HepG2 (cell line): Measurements from ENCODE around the gene USP19. TPM values are rescaled to one million over a fixed set of nuclear protein-coding genes. Genes with fewer than 3 reads are reported as not detected.

Source experiments
- ATAC-seq: fragments of 200-7000 bp; cut with Tn5 transposase; 3 replicates; pipeline ENCODE4 v1.9.1; 2020; ENCODE audit warnings: mild to moderate bottlenecking, moderate library complexity
- BruUV-seq: library from RNA; stranded (reverse); fragments of 400-500 nt; replicated peaks from 2 replicates; lab custom pipeline; 2021; lab: Mats Ljungman, UMichigan
- CTCF ChIA-PET: fragments of 300-600 bp; formaldehyde crosslinking; extraction: SDS; loops from one replicate; lab custom pipeline; 2021; ENCODE audit warnings: low total read pairs, inconsistent platforms, low intra/inter-chr PET ratio; lab: Yijun Ruan, JAX
- POLR2A ChIA-PET: fragments of 350-600 bp; sonication (Branson Sonifier 250); formaldehyde crosslinking; loops from one replicate; lab custom pipeline; 2020; ENCODE audit warnings: antibody characterized with exemption, inconsistent platforms; lab: Yijun Ruan, JAX
- DNase-seq: peaks from one replicate; pipeline ENCODE4 v3.0.0-alpha.2; 2015; ENCODE audit warnings: low spot score
- FAIRE-seq: peaks from 3 replicates; lab custom pipeline; 2011; peaks lifted over from hg19 to GRCh38; lab: Jason Lieb, UNC
- H2AFZ ChIP-seq: one replicate; pipeline ENCODE4 v1.6.1; 2011; ENCODE audit warnings: low read length, inconsistent platforms
- H3K27ac ChIP-seq: fragments of 300-600 bp; 3 replicates; pipeline ENCODE4 v1.8.0; 2011; ENCODE audit warnings: mixed run types, mild to moderate bottlenecking, mixed read lengths, low read length, inconsistent platforms; ENCODE audit not compliant: insufficient read depth; ENCODE audit errors: extremely low read length
- H3K27me3 ChIP-seq, 2 experiments: fragments of 200-600 bp in 1 of 2; 2 replicates in 1 of 2; 3 replicates in 1 of 2; pipeline versions ENCODE4 v1.6.0 to v1.8.0; 2011; ENCODE audit warnings: low read length in 2 of 2, mild to moderate bottlenecking in 2 of 2, moderate library complexity in 2 of 2, inconsistent platforms in 1 of 2; ENCODE audit not compliant: insufficient read depth in 2 of 2, control insufficient read depth in 1 of 2
- H3K36me3 ChIP-seq, 2 experiments: fragments of 200-600 bp in 1 of 2; replicated peaks in 1 of 2; 2 replicates in 1 of 2; 3 replicates in 1 of 2; pipeline versions ENCODE4 v1.5.1 to v1.8.0; 2011; ENCODE audit warnings: low read length in 2 of 2, inconsistent platforms in 1 of 2; ENCODE audit not compliant: insufficient read depth in 2 of 2, control insufficient read depth in 1 of 2
- H3K4me1 ChIP-seq: 2 replicates; pipeline ENCODE4 v1.5.1; 2012; ENCODE audit warnings: low read length, inconsistent platforms; ENCODE audit not compliant: insufficient read depth
- H3K4me2 ChIP-seq: 2 replicates; pipeline ENCODE4 v1.6.0; 2011; ENCODE audit warnings: low read depth, low read length, inconsistent platforms
- H3K4me3 ChIP-seq, 3 experiments: fragments of 200-600 bp in 1 of 3; sonication (generic), shearing (Covaris generic) in 1 of 3; replicated peaks in 1 of 3; 2 replicates each; pipeline ENCODE4 v1.5.1; 2011 to 2016; ENCODE audit warnings: low read length in 3 of 3, inconsistent platforms in 2 of 3, low read depth in 2 of 3, mild to moderate bottlenecking in 2 of 3, control low read depth in 1 of 3, mixed read lengths in 1 of 3; ENCODE audit not compliant: insufficient read depth in 1 of 3
- H3K79me2 ChIP-seq: one replicate; pipeline ENCODE4 v1.6.1; 2011; ENCODE audit warnings: low read length, inconsistent platforms; ENCODE audit not compliant: insufficient read depth
- H3K9ac ChIP-seq: 2 replicates; pipeline ENCODE4 v1.6.0; 2011; ENCODE audit warnings: mild to moderate bottlenecking, low read depth, low read length, inconsistent platforms; ENCODE audit not compliant: insufficient read depth
- H3K9me3 ChIP-seq: 2 replicates; pipeline ENCODE4 v1.5.1; 2012; ENCODE audit warnings: mild to moderate bottlenecking, low read length
- H4K20me1 ChIP-seq: 2 replicates; pipeline ENCODE4 v1.6.0; 2011; ENCODE audit warnings: inconsistent platforms, mild to moderate bottlenecking, low read length, moderate library complexity; ENCODE audit not compliant: insufficient read depth
- DR1 ChIP-seq: sonication (generic); formaldehyde crosslinking; IDR thresholded peaks from 2 replicates; pipeline ENCODE4 v1.8.0; 2021; ENCODE audit warnings: mild to moderate bottlenecking, missing genetic modification reagents, inconsistent platforms
- HCFC1 ChIP-seq: fragments of 150-350 bp; IDR thresholded peaks from 2 replicates; pipeline ENCODE4 v1.6.1; 2014; ENCODE audit warnings: low read depth, low read length
- HOXA7 ChIP-seq: sonication (generic); formaldehyde crosslinking; IDR thresholded peaks from 2 replicates; pipeline ENCODE4 v1.8.1; 2022; ENCODE audit warnings: mild to moderate bottlenecking, missing genetic modification reagents, moderate library complexity
- HOXD1 ChIP-seq: sonication (generic); formaldehyde crosslinking; IDR thresholded peaks from 2 replicates; pipeline ENCODE4 v1.5.0; 2020; ENCODE audit warnings: missing genetic modification reagents
- ISX ChIP-seq: sonication (generic); formaldehyde crosslinking; conservative IDR thresholded peaks from 2 replicates; pipeline ENCODE4 v1.5.0; 2020; ENCODE audit warnings: missing genetic modification reagents
- NFRKB ChIP-seq: fragments of 450-650 bp; IDR thresholded peaks from 2 replicates; pipeline ENCODE4 v1.6.1; 2017
- RNF219 ChIP-seq: sonication (generic); formaldehyde crosslinking; IDR thresholded peaks from 2 replicates; pipeline ENCODE4 v1.5.0; 2020; ENCODE audit warnings: mild to moderate bottlenecking, missing genetic modification reagents
- TAF1 ChIP-seq: sonication (generic); formaldehyde crosslinking; IDR thresholded peaks from 2 replicates; pipeline ENCODE4 v1.4.0; 2020; ENCODE audit warnings: missing genetic modification reagents
- THAP9 ChIP-seq: sonication (generic); formaldehyde crosslinking; IDR thresholded peaks from 2 replicates; pipeline ENCODE4; 2020; ENCODE audit warnings: missing genetic modification reagents, mild to moderate bottlenecking, borderline replicate concordance
- TRIM22 ChIP-seq: fragments of 450-650 bp; IDR thresholded peaks from 2 replicates; pipeline ENCODE4 v1.6.1; 2017
- YEATS2 ChIP-seq: sonication (generic); formaldehyde crosslinking; IDR thresholded peaks from 2 replicates; pipeline ENCODE4 v1.4.0; 2020; ENCODE audit warnings: missing genetic modification reagents, borderline replicate concordance
- ZBTB7A ChIP-seq: sonication (generic); formaldehyde crosslinking; IDR thresholded peaks from 2 replicates; pipeline ENCODE4 v1.8.0; 2022; ENCODE audit warnings: mild to moderate bottlenecking, missing genetic modification reagents
- ZFP37 ChIP-seq: sonication (generic); formaldehyde crosslinking; IDR thresholded peaks from 2 replicates; pipeline ENCODE4 v1.4.0; 2020; ENCODE audit warnings: missing genetic modification reagents, borderline replicate concordance
- ZNF432 ChIP-seq: sonication (generic); formaldehyde crosslinking; IDR thresholded peaks from 2 replicates; pipeline ENCODE4 v1.5.0; 2020; ENCODE audit warnings: missing genetic modification reagents, mild to moderate bottlenecking, borderline replicate concordance
- ZNF564 ChIP-seq: sonication (generic); formaldehyde crosslinking; IDR thresholded peaks from 2 replicates; pipeline ENCODE4 v1.8.1; 2023; ENCODE audit warnings: mild to moderate bottlenecking, missing genetic modification reagents
- ZNF878 ChIP-seq: sonication (generic); formaldehyde crosslinking; IDR thresholded peaks from 2 replicates; pipeline ENCODE4 v1.8.1; 2023; ENCODE audit warnings: mild to moderate bottlenecking, missing genetic modification reagents, moderate library complexity
- WGBS: methylation state at CpG from one replicate; pipeline ENCODE4 v1.1.6; 2017; ENCODE audit warnings: low lambda C conversion rate; 5-methylcytosine and 5-hydroxymethylcytosine counted together
- in situ Hi-C: cut with HindIII; loops from 2 replicates; pipeline ENCODE4 v1.10.0; 2017; ENCODE audit warnings: low pct_unique_long_range_greater_than_20kb; ENCODE audit not compliant: extremely low pct_ligation_motif_present
- intact Hi-C: fragments of 100-400 bp; cut with micrococcal nuclease; formaldehyde crosslinking; loops from one replicate; pipeline ENCODE4 v1.10.0; 2022; ENCODE audit not compliant: unreplicated experiment
- polyA plus RNA-seq, 8 experiments: library from polyadenylated mRNA; depleted of rRNA in 3 of 8; stranded (reverse) in 7 of 8; unstranded in 1 of 8; fragments of >200 nt; fragmentation: Illumina TruSeq in 4 of 8; extraction: Trizol in 4 of 8; gene quantifications; 2 replicates each; pipeline versions ENCODE4 v1.2.1 to v1.2.3, GENCODE V29; 2011 to 2016; ENCODE audit warnings: low read depth in 4 of 8, missing spikeins in 1 of 8, mixed read lengths in 1 of 8; ENCODE audit not compliant: insufficient read depth in 1 of 8
- total RNA-seq, 5 experiments: library from RNA; depleted of rRNA; stranded (reverse); fragments of >200 nt; fragmentation: Illumina TruSeq; extraction: Trizol; gene quantifications; 2 replicates each; pipeline ENCODE4 v1.2.3, GENCODE V29; 2016; ENCODE audit warnings: low read depth in 1 of 5

The USP19 gene
- total and polyA plus RNA-seq, 2 of the 13 experiments (the other 11 are each of a cell fraction or from before 2014, with no cell fraction given): 28.3 to 31.7 TPM

GRCh38 chr3:49164983-49165720 is 44.5 kb upstream of the USP19 start:
- no peak for ATAC-seq
- Histone ChIP-seq H3K9ac (peak overlapping the region; percentile 86), H3K27me3 (no peaks in the 10 kb centered on the region; a peak in 1 of 5 replicates), H3K4me3 (peak overlapping the region; percentile 87 to 90 (median 88)), H3K4me2 (peak overlapping the region; percentile 78), H4K20me1 (no peaks in the 10 kb centered on the region), H3K27ac (peak overlapping the region; percentile 67), H3K79me2 (peaks cover 16% of the 10 kb centered on the region), H3K9me3 (no peaks in the 10 kb centered on the region), H3K36me3 (peaks cover 5 to 20% of the 10 kb centered on the region in 2 experiments; a peak in 4 of 5 replicates), H3K4me1 (peaks cover 40% of the 10 kb centered on the region), H2AFZ (no peak overlapping the region)
- ChIA-PET POLR2A (interaction anchor here (0.5 to 2.0 kb wide), 5 partner anchors 8 to 136 kb away, joined by 3 to 7 read pairs (median 4); partner anchors contain the start of genes IMPDH2 and QRICH1), CTCF (no interaction called here)
- 59% methylated on average over 3 of the region's 6 CpGs for WGBS
- peak; percentile 39 for FAIRE-seq
- intact Hi-C loops (no loop called here), in situ Hi-C loops (loop anchor here (25.0 kb wide), 1 partner anchor 272 kb away; the partner anchor contains the start of gene NICN1)
- DNase-seq: no peak
- TSS peak; percentile 58 for BruUV-seq
- no peak for TF ChIP-seq HOXA7 (CRISPR knock-in tag)
- TF ChIP-seq DR1 (CRISPR knock-in tag): no peak
- no peak for TF ChIP-seq ISX (CRISPR knock-in tag)
- no peak for TF ChIP-seq ZNF878
- TF ChIP-seq HCFC1: no peak
- TF ChIP-seq TRIM22: no peak
- TF ChIP-seq ZNF432 (CRISPR knock-in tag): no peak
- TF ChIP-seq ZFP37 (CRISPR knock-in tag): no peak
- no peak for TF ChIP-seq ZBTB7A (CRISPR knock-in tag)
- no peak for TF ChIP-seq HOXD1 (CRISPR knock-in tag)
- TF ChIP-seq TAF1 (CRISPR knock-in tag): 0 out of 2 replicates have a peak, but pooled peaks have one; percentile 2
- TF ChIP-seq ZNF564 (CRISPR knock-in tag): peak; percentile 6; the same call in 1 of the 2 replicates
- TF ChIP-seq NFRKB: no peak
- 0 out of 2 replicates have a peak, but pooled peaks have one; percentile 5 for TF ChIP-seq THAP9
- TF ChIP-seq YEATS2 (CRISPR knock-in tag): no peak
- TF ChIP-seq RNF219: no peak
